ENCODE measurements around the gene CACNG7.

The CACNG7 gene

GRCh38 chr19:53906211-53907192, 2.6 kb upstream of the CACNG7 start:
- no peak overlapping the region for H3K27ac ChIP-seq (replicated peaks)
- H3K4me3 ChIP-seq (replicated peaks; ENCODE audit: insufficient read depth, low read length), result no peak overlapping the region
- peak in 1 of 2 experiments; percentile 31 for DNase-seq (ENCODE audit: low read depth in 1 of 2, low spot score in 1 of 2)
- TF ChIP-seq SPI1 (IDR thresholded peaks at IDR 0.05; ENCODE audit: borderline replicate concordance, low read depth) (no peak), POLR2AphosphoS5 (IDR thresholded peaks at IDR 0.05; ENCODE audit: low read depth) (no peak), CTCF (IDR thresholded peaks at IDR 0.05; ENCODE audit: insufficient read depth, low read length) (peak; percentile 74), GABPA (IDR thresholded peaks at IDR 0.05; ENCODE audit: low read depth) (no peak)
- H3K27me3 ChIP-seq (ENCODE audit: insufficient read depth, poor library complexity, severe bottlenecking), result peaks cover 45% of the 10 kb centered on the region

GRCh38 chr19:53907193-53907581, 1.9 kb upstream of the CACNG7 start:
- peaks cover 45% of the 10 kb centered on the region for H3K27me3 ChIP-seq (ENCODE audit: insufficient read depth, poor library complexity, severe bottlenecking)
- H3K27ac ChIP-seq (replicated peaks), result no peak overlapping the region
- TF ChIP-seq SPI1 (IDR thresholded peaks at IDR 0.05; ENCODE audit: borderline replicate concordance, low read depth) (no peak), GABPA (IDR thresholded peaks at IDR 0.05; ENCODE audit: low read depth) (no peak), CTCF (IDR thresholded peaks at IDR 0.05; ENCODE audit: insufficient read depth, low read length) (no peak), POLR2AphosphoS5 (IDR thresholded peaks at IDR 0.05; ENCODE audit: low read depth) (no peak)
- no peak for DNase-seq (ENCODE audit: low read depth in 1 of 2, low spot score in 1 of 2)
- H3K4me3 ChIP-seq (replicated peaks; ENCODE audit: insufficient read depth, low read length), result no peak overlapping the region

GRCh38 chr19:53907690-53908089, 1.4 kb upstream of the CACNG7 start:
- H3K27me3 ChIP-seq (ENCODE audit: insufficient read depth, poor library complexity, severe bottlenecking), result peaks cover 49% of the 10 kb centered on the region
- no peak overlapping the region for H3K4me3 ChIP-seq (replicated peaks; ENCODE audit: insufficient read depth, low read length)
- no peak overlapping the region for H3K27ac ChIP-seq (replicated peaks)
- no peak for TF ChIP-seq REST (IDR thresholded peaks at IDR 0.05; ENCODE audit: insufficient replicate concordance, low read depth)
- TF ChIP-seq POLR2AphosphoS5 (IDR thresholded peaks at IDR 0.05; ENCODE audit: low read depth), result no peak
- TF ChIP-seq SPI1 (IDR thresholded peaks at IDR 0.05; ENCODE audit: borderline replicate concordance, low read depth), result no peak
- no peak for TF ChIP-seq GABPA (IDR thresholded peaks at IDR 0.05; ENCODE audit: low read depth)
- no peak for TF ChIP-seq CTCF (IDR thresholded peaks at IDR 0.05; ENCODE audit: insufficient read depth, low read length)
- no peak for DNase-seq (ENCODE audit: low read depth in 1 of 2, low spot score in 1 of 2)

GRCh38 chr19:53908106-53908934, 758 bp upstream of the CACNG7 start:
- Histone ChIP-seq H3K4me3 (replicated peaks; ENCODE audit: insufficient read depth, low read length) (no peak overlapping the region), H3K27ac (replicated peaks) (no peak overlapping the region), H3K27me3 (ENCODE audit: insufficient read depth, poor library complexity, severe bottlenecking) (peaks cover 49% of the 10 kb centered on the region)
- DNase-seq (ENCODE audit: low read depth in 1 of 2, low spot score in 1 of 2), result peak in 1 of 2 experiments; percentile 51
- TF ChIP-seq SPI1 (IDR thresholded peaks at IDR 0.05; ENCODE audit: borderline replicate concordance, low read depth) (no peak), POLR2AphosphoS5 (IDR thresholded peaks at IDR 0.05; ENCODE audit: low read depth) (no peak), REST (IDR thresholded peaks at IDR 0.05; ENCODE audit: insufficient replicate concordance, low read depth) (no peak), CTCF (IDR thresholded peaks at IDR 0.05; ENCODE audit: insufficient read depth, low read length) (no peak), GABPA (IDR thresholded peaks at IDR 0.05; ENCODE audit: low read depth) (no peak)
